DMS153 treated with DMSO at 0.1 percent for 48 hours (cell line): Measurements from ENCODE around the gene ABHD8.

ENCODE experiments used
- DNase-seq: peaks from one replicate; lab custom pipeline; 2025; ENCODE audit not compliant: unreplicated experiment; lab: John Stamatoyannopoulos, UW

ABHD8 gene

DNA sequence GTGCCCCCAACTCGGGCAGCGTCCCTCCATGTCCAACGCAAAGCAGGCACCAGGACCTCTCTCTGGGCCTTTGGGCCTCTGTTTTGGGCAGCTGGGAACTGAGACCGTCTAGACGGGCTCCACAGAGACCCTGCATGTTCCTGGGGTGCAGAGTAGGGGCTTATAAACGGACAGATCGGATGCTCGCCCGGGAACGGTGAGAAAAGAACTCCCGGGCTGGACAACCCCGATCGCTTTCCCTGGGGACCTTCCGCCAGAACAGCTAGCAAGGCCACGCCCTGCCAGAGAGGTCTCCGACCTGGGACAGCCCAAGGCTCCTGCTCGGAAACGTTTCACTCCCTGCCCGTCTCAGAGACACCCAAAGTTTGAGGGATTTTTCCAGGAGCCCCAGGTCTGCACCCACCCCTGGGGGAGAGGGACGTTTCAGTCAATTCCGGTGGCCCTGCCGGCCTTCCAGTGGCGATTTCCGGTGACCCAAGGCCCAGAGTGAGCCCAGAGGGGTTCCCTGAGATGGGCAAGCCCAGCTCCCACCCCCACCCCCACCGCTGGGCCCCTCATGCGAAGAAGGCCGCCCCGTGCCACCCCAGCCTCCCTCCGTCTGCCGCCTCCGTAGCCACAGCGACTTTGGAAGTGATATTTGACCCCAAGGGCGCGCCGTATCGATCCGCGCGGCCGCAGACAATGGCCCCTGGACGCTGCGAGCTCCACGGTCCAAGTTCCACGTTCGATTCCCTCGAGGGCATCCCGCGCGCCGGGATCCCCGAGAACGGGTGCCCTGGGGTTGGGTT, 59.2 kb downstream of the ABHD8 start:
- no peak for DNase-seq

DNA sequence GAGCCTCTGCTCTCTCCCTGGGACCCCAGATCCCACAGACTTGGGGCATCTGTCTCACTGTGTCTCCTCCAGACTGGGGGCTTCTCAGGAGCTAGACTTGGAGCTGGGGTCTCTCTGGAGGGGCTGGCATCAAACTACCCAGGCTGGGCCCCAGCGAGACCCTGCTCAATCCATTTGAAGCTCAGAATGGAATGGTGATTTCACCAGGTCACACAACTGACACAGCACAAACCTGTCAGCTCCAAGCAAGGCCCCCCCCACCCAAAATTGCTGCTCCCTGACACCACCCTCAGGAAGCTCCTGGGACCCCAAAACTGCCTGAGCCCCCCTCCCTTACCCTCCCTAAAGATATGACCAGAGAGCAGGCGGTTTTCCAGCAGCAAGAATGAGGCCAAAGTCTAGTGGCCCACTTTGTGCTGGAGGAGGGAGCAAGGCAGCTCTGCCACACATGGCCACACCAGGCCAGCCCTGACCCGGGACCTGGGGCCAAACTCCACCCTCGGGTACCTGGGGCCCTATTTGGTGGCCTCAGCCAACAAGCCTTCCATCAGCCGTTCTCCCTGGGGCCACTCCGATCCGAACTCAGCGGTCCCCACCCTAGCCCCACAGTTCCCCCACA, 59.9 kb downstream of the ABHD8 start:
- DNase-seq: no peak

DNA sequence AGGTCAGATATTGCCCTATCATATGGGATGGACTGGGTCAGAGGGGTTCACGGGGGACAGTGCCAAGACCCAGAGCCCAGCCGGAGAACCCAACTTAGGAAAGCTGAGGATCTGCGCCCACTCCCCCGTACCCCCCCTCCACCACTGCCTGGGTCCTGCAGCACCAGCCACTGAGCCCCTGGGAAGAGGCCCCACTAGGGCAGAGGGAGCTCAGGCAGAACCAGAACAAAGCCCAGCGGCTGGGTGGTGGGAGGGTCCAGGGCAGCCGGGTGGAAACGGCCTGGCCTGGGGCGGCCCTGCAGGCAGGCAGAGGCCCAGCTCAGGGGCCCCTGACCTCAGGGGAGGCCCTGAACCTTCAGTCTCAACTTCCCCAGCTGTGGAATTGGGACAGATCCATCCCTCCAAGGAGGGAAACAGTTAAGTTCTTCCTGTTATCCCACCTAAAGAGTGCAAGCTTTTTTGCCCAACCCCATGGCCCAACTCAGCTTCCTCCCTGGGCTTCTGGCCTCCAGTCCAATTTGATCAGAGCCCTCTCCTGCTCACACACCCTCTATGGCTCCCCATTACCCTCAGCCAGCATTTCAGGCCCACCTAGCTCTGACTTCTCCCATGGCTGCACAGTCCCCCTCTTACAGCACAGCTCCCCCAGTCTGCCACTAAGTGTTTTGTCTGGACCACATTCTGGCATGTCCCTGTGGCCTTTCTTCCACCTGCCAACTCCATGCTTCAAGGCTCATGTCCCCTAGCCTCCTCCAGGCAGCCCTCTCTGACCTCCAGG, 60.6 kb downstream of the ABHD8 start:
- no peak for DNase-seq
